Common myeloid progenitor, CD34-positive (primary cell): ENCODE measurements around the gene BGN.
A peak's percentile ranks its signal among the peaks of the same experiment; 100 is the strongest.

Experiments
- CTCF ChIA-PET: fragments of 350-600 bp; sonication (Branson Sonifier 250); formaldehyde crosslinking; loops from one replicate; lab custom pipeline; 2021; ENCODE audit warnings: antibody characterized with exemption; lab: Charles Lee
- POLR2A ChIA-PET: fragments of 350-600 bp; sonication (Branson Sonifier 250); formaldehyde crosslinking; loops from one replicate; lab custom pipeline; 2021; ENCODE audit warnings: antibody characterized with exemption; lab: Charles Lee
- DNase-seq, 3 donors: peaks; one replicate each; pipeline versions ENCODE4 v3.0.0 to v3.0.0-alpha.2; 2013
- H3K27ac ChIP-seq, 2 experiments: 1 replicate in 1 of 2; 2 replicates in 1 of 2; pipeline ENCODE4 v1.7.0; 2013; ENCODE audit warnings: inconsistent platforms in 2 of 2, low read length in 2 of 2, mild to moderate bottlenecking in 2 of 2, low read depth in 1 of 2, moderate library complexity in 1 of 2; ENCODE audit not compliant: severe bottlenecking in 2 of 2, insufficient read depth in 1 of 2, poor library complexity in 1 of 2
- H3K27me3 ChIP-seq, 5 experiments: replicated peaks in 2 of 5; 1 replicate in 3 of 5; 2 replicates in 2 of 5; pipeline versions ENCODE4 v1.6.1 to v1.7.0; 2013; ENCODE audit warnings: low read length in 4 of 5, mild to moderate bottlenecking in 2 of 5, moderate library complexity in 2 of 5, inconsistent platforms in 1 of 5; ENCODE audit not compliant: insufficient read depth in 5 of 5, control insufficient read depth in 4 of 5
- H3K36me3 ChIP-seq, 4 experiments: 1 replicate in 2 of 4; 2 replicates in 2 of 4; pipeline versions ENCODE4 v1.6.1 to v1.7.0; 2013; ENCODE audit warnings: low read length in 3 of 4, control low read depth in 1 of 4, mild to moderate bottlenecking in 1 of 4; ENCODE audit not compliant: control insufficient read depth in 4 of 4, insufficient read depth in 4 of 4
- H3K4me1 ChIP-seq, 4 experiments: 1 replicate in 3 of 4; 2 replicates in 1 of 4; pipeline versions ENCODE4 v1.6.1 to v1.7.1; 2013; ENCODE audit warnings: low read length in 3 of 4, mild to moderate bottlenecking in 3 of 4, control low read depth in 1 of 4, inconsistent platforms in 1 of 4, moderate library complexity in 1 of 4; ENCODE audit not compliant: control insufficient read depth in 4 of 4, insufficient read depth in 4 of 4; ENCODE audit errors: control extremely low read depth in 1 of 4
- H3K4me3 ChIP-seq, 7 experiments: 1 replicate in 4 of 7; 2 replicates in 3 of 7; pipeline versions ENCODE4 v1.5.1 to v1.7.0; 2013; ENCODE audit warnings: mild to moderate bottlenecking in 7 of 7, low read length in 6 of 7, moderate library complexity in 6 of 7, inconsistent platforms in 2 of 7, low read depth in 2 of 7, control low read depth in 1 of 7; ENCODE audit not compliant: insufficient read depth in 4 of 7, control insufficient read depth in 1 of 7; ENCODE audit errors: extremely low read depth in 1 of 7
- H3K9me3 ChIP-seq, 5 experiments: 1 replicate in 4 of 5; 2 replicates in 1 of 5; pipeline versions ENCODE4 v1.6.1 to v1.7.1; 2013; ENCODE audit warnings: low read length in 4 of 5, mild to moderate bottlenecking in 2 of 5, inconsistent platforms in 1 of 5, low read depth in 1 of 5, moderate library complexity in 1 of 5; ENCODE audit not compliant: control insufficient read depth in 4 of 5, insufficient read depth in 2 of 5; ENCODE audit errors: control extremely low read depth in 1 of 5
- WGBS: methylation state at CpG from one replicate; pipeline ENCODE4 v1.1.5; 2013; ENCODE audit not compliant: insufficient coverage; 5-methylcytosine and 5-hydroxymethylcytosine counted together

Gene BGN

GRCh38 chrX:153474718-153475117 is 20.1 kb upstream of the BGN start:
- POLR2A ChIA-PET, result interaction anchor here (0.6 kb wide), 1 partner anchor 28 kb away, joined by 3 read pairs; no protein-coding TSS in a partner anchor
- peaks cover 0 to 17% (median 7%) of the 10 kb centered on the region in 4 experiments for H3K4me1 ChIP-seq
- no peak overlapping the region for H3K27ac ChIP-seq
- H3K9me3 ChIP-seq, result no peaks in the 10 kb centered on the region
- DNase-seq, result peak; percentile 20 to 57 (median 46)
- WGBS, result 33% methylated on average over 51 of the region's 59 CpGs
- peaks cover 0 to 7% (median 0%) of the 10 kb centered on the region in 5 experiments for H3K27me3 ChIP-seq
- peak overlapping the region in 2 of 7 experiments; percentile 26 to 28 for H3K4me3 ChIP-seq
- CTCF ChIA-PET, result interaction anchor here (0.8 to 4.4 kb wide), 4 partner anchors 10 to 32 kb away, joined by 3 to 43 read pairs (median 3); partner anchors contain the start of gene BGN
- no peaks in the 10 kb centered on the region for H3K36me3 ChIP-seq

- Histone ChIP-seq H3K36me3 (no peaks in the 10 kb centered on the region), H3K9me3 (no peaks in the 10 kb centered on the region), H3K4me3 (peak overlapping the region in 1 of 7 experiments; percentile 28), H3K27me3 (peaks cover 0 to 7% (median 0%) of the 10 kb centered on the region in 5 experiments), H3K27ac (no peak overlapping the region), H3K4me1 (peaks cover 0 to 13% (median 6%) of the 10 kb centered on the region in 4 experiments)
- ChIA-PET POLR2A (interaction anchor here (0.6 kb wide), 1 partner anchor 29 kb away, joined by 3 read pairs; no protein-coding TSS in a partner anchor), CTCF (interaction anchor here (0.8 to 1.2 kb wide), 2 partner anchors 10 to 15 kb away, joined by 3 read pairs; no protein-coding TSS in a partner anchor)
- DNase-seq, result no peak
- WGBS, result 88% methylated on average over 6 of the region's 7 CpGs
Measured at GRCh38 chrX:153475271-153475670, 19.5 kb upstream of the BGN start.

- POLR2A ChIA-PET, result no interaction called here
- CTCF ChIA-PET, result interaction anchor here (0.8 to 1.2 kb wide), 2 partner anchors 9 to 15 kb away, joined by 3 read pairs; no protein-coding TSS in a partner anchor
- Histone ChIP-seq H3K27me3 (peaks cover 0 to 7% (median 0%) of the 10 kb centered on the region in 5 experiments), H3K4me3 (no peak overlapping the region), H3K27ac (no peak overlapping the region), H3K36me3 (no peaks in the 10 kb centered on the region), H3K9me3 (no peaks in the 10 kb centered on the region), H3K4me1 (peaks cover 0 to 13% (median 6%) of the 10 kb centered on the region in 4 experiments)
- 85% methylated on average over 9 of the region's 11 CpGs for WGBS
- no peak for DNase-seq
Measured at GRCh38 chrX:153475751-153476281, 19.0 kb upstream of the BGN start.

GRCh38 chrX:153476666-153477363 is 18.0 kb upstream of the BGN start:
- Histone ChIP-seq H3K4me1 (peaks cover 0 to 13% (median 5%) of the 10 kb centered on the region in 4 experiments), H3K9me3 (no peaks in the 10 kb centered on the region), H3K36me3 (no peaks in the 10 kb centered on the region), H3K27me3 (peaks cover 0 to 3% (median 0%) of the 10 kb centered on the region in 5 experiments), H3K4me3 (no peak overlapping the region), H3K27ac (no peak overlapping the region)
- WGBS, result 90% methylated on average over 11 of the region's 16 CpGs
- DNase-seq, result no peak
- POLR2A ChIA-PET, result no interaction called here
- CTCF ChIA-PET, result interaction anchor here (1.6 kb wide), 1 partner anchor 19 kb away, joined by 5 read pairs; no protein-coding TSS in a partner anchor

- Histone ChIP-seq H3K4me3 (no peak overlapping the region), H3K9me3 (no peaks in the 10 kb centered on the region), H3K36me3 (no peaks in the 10 kb centered on the region), H3K27me3 (peaks cover 0 to 3% (median 0%) of the 10 kb centered on the region in 5 experiments), H3K27ac (no peak overlapping the region), H3K4me1 (peaks cover 0 to 13% (median 5%) of the 10 kb centered on the region in 4 experiments)
- DNase-seq, result no peak
- POLR2A ChIA-PET, result no interaction called here
- CTCF ChIA-PET, result interaction anchor here (1.6 kb wide), 1 partner anchor 19 kb away, joined by 5 read pairs; no protein-coding TSS in a partner anchor
- WGBS, result 79% methylated on average over 11 of the region's 11 CpGs
Measured at GRCh38 chrX:153477364-153477857, 17.4 kb upstream of the BGN start.

GRCh38 chrX:153477901-153478300 is 16.9 kb upstream of the BGN start:
- ChIA-PET CTCF (interaction anchor here (1.6 kb wide), 1 partner anchor 18 kb away, joined by 5 read pairs; no protein-coding TSS in a partner anchor), POLR2A (no interaction called here)
- H3K27me3 ChIP-seq, result peaks cover 0 to 3% (median 0%) of the 10 kb centered on the region in 5 experiments
- H3K4me1 ChIP-seq, result peaks cover 0 to 13% (median 5%) of the 10 kb centered on the region in 4 experiments
- no peak overlapping the region for H3K4me3 ChIP-seq
- no peak overlapping the region for H3K27ac ChIP-seq
- 100% methylated on average over 4 of the region's 9 CpGs for WGBS
- no peaks in the 10 kb centered on the region for H3K36me3 ChIP-seq
- no peak for DNase-seq
- H3K9me3 ChIP-seq, result no peaks in the 10 kb centered on the region
